ENCODE results near the gene SRSF12. TPM values are rescaled to one million over a fixed set of nuclear protein-coding genes. Genes with fewer than 3 reads are reported as not detected.
A peak's percentile ranks its signal among the peaks of the same experiment; 100 is the strongest.
"Not testable (repeated sequence)": the region's sequence is repeated elsewhere in the genome, so short reads cannot be mapped to it uniquely, and the experiment has no call there.

Gene SRSF12
- total RNA-seq, 2 experiments from 2014 or later, result 0.10 to 0.12 TPM

DNA sequence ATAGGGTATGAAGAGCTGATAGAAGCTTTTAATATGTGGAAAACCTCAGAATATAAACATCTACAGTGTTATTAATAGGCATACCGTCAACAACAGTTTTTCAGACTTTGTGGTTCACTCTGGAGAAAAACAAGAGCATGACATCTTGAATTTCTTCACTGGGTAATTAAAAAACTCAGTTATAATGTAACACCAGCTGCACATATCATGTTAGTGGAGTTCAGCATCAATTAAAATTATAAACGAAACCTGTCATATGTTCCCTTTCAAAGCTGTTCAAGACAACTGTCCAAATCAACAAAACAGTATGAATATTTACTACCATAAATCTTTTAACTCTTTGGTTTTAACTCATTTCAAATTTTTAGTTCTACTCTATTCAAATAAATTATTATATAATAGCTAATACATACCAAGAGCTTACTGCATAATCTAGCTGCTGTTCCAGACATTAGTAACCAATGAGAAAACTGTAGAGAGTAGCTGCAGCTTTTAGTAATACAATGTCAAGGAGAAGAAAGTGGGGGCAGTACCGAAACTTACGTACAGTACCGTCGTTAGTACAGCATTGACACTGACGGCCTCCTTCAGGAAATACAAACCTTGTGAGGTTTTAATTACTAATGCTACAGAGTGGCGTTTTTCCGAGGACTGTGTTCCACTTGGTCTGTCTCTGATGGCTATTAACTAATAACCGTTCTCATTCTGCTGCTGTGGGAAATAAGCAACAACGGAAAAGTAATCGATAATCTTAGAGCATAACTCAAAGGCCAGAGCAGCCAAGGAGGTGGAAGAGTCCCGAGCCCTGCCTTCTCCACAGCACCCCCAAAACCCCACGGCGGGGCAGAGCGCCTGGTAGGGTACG, 27.5 kb upstream of the SRSF12 start:
- Mint-ChIP-seq H3K9me3 (no peaks in the 10 kb centered on the region), H3K4me1 (ENCODE audit: low read depth) (peaks cover 37% of the 10 kb centered on the region), H3K36me3 (peaks cover 14% of the 10 kb centered on the region), H3K4me3 (peak overlapping the region; percentile 85), H3K27me3 (no peaks in the 10 kb centered on the region), H3K27ac (peak overlapping the region; percentile 95)
- intact Hi-C loops (cut with micrococcal nuclease), result loop anchor here (1.0 to 2.0 kb wide), 4 partner anchors 47 to 163 kb away; partner anchors contain the start of gene PNRC1
- ChIA-PET CTCF (interaction anchor here (1.1 to 3.8 kb wide), 7 partner anchors 47 to 227 kb away, joined by 4 to 25 read pairs (median 8); partner anchors contain the start of genes PNRC1 and RNGTT), POLR2A (interaction anchor here (0.6 to 6.0 kb wide), 5 partner anchors 65 to 743 kb away, joined by 3 to 81 read pairs (median 5); partner anchors contain the start of genes PNRC1, RNGTT and UBE2J1)
- peak; percentile 62 for DNase-seq

DNA sequence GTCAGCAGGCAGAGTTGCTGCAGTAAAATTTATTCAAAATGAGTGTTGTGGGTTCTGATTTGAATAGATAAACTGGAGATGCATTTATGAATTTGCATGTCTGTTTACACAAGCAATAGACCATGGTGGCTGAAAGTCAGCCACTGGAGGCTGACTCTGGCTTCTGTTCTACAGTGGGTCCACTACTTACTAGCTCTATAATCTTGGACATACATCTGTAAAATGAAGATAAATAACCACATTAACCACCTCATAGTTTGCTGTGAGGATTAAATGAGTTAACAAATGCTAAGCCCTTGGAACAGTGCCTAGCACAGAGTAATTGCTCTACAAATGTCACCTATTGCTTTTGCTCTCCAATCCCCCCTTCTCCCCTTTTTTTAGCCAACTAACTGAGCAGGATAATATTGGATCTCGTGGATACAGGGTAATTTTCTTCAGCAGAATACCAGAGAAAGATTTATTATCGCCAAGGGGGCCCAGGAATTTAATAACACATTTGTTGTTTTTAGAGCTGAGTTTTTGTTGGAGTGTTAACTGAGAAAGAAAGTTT, 26.6 kb upstream of the SRSF12 start:
- POLR2A ChIA-PET, result interaction anchor here (1.1 to 6.0 kb wide), 4 partner anchors 64 to 181 kb away, joined by 3 to 81 read pairs (median 6); partner anchors contain the start of genes PNRC1 and RNGTT
- peaks cover 37% of the 10 kb centered on the region for H3K4me1 Mint-ChIP-seq (ENCODE audit: low read depth)
- H3K9me3 Mint-ChIP-seq, result no peaks in the 10 kb centered on the region
- no peaks in the 10 kb centered on the region for H3K27me3 Mint-ChIP-seq
- CTCF ChIA-PET, result interaction anchor here (1.8 to 3.8 kb wide), 5 partner anchors 46 to 227 kb away, joined by 8 to 25 read pairs (median 9); partner anchors contain the start of gene PNRC1
- peak; percentile 25 for DNase-seq
- H3K36me3 Mint-ChIP-seq, result peaks cover 10% of the 10 kb centered on the region
- no peak overlapping the region for H3K27ac Mint-ChIP-seq
- intact Hi-C loops (cut with micrococcal nuclease), result loop anchor here (2.0 kb wide), 1 partner anchor 162 kb away; no protein-coding TSS in a partner anchor
- H3K4me3 Mint-ChIP-seq, result no peak overlapping the region

DNA sequence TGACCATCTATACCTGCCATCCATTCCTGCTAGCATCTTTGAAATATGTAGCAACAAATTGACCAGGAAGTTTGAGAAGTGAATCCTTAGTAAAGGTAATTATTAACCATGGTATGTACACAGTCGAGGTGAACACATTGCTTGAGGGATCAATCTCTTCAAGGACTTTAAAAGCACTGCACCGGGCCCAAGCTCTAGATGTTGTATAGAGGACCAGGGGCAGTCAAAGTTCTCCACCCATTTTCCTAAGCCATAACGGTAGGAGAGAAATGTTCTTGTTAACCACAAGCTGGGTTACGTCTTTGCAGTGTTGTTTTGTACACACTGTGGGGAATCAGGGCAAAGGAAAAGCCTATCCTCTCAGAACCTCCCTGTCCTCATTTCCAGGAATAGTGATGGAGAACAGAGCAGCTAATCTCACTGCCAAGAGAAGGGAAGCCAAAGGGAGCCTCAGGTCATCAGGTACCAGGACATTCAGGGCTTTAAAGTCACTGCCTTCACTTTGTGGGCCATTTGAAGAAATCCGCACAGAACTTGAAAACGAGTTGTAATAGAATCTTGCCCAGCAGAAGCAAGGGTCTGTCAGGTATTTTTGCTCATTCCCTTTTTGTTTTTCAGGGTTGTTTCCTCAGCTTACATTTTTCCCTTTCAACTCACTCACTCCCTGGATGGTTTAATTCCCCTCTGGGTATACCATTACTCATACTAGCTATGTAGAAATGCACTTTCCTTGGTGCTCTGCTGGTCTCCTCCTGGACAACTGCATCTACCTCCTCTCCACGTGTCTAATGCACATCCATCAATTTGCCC, 22.7 kb upstream of the SRSF12 start:
- POLR2A ChIA-PET, result no interaction called here
- intact Hi-C loops (cut with micrococcal nuclease), result no loop called here

DNA sequence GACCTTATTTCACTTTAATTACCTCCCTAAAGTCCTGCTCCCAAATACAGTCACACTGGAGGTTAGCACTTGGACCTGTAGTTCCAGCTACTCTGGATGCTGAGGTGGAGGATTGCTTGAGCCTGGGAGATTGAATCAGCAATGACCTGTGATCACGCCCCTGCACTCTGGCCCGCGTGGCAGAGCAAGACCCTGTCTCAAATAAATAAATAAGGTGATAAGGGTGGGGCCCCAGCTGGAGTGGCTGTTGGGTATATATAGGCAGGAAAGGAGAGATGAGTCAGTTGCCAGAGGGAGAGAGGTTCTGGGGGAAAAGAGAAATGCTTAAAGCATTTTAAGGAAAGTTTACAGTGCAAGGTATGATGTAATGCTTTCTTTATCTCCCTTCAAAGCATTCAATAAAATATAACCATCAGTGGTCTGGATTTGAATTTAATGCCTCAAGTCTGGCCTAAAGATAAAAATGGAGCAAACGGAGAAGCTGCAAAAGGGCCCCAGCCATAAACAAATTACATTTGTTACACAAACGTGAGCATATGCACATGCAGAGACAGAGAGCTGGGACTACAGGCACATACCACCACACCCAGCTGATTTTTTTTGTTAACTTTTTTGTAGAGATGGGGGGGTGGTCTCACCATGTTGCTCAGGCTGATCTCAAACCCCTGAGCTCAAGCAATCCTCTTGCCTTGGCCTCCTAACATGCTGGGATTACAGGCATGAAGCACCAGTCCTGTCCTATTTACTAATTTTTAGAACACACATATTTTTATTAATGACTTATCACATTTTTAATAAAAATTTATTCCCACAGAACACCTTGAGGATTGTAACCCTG, 21.9 kb upstream of the SRSF12 start:
- intact Hi-C loops (cut with micrococcal nuclease), result no loop called here

More for the DNA sequence above, 22.7 kb upstream of the SRSF12 start:
- Mint-ChIP-seq H3K9me3 (no peaks in the 10 kb centered on the region), H3K4me1 (ENCODE audit: low read depth) (peaks cover 16% of the 10 kb centered on the region), H3K27ac (no peak overlapping the region), H3K27me3 (no peaks in the 10 kb centered on the region), H3K36me3 (no peaks in the 10 kb centered on the region), H3K4me3 (no peak overlapping the region)
- no peak for DNase-seq
- CTCF ChIA-PET, result no interaction called here

DNA sequence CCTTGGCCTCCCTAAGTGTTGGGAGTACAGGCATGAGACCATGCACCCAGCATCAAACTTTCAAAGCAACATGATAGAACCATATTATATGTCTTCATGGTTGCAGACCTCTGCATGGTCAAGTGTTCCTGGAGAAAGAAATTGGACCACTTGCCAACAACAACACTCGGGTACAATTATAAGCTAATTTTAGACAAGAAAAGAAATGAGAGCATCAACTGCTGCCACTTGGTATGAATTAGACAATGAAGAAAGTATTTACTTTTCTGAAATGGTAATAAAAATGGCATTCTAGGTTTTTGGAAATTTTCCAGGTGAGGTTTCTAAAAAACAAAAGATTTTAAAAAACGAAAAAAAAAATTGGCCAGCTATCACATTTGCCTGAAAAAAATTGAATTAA, 20.3 kb upstream of the SRSF12 start:
- POLR2A ChIA-PET, result no interaction called here
- H3K27ac Mint-ChIP-seq, result no peak overlapping the region
- H3K4me1 Mint-ChIP-seq (ENCODE audit: low read depth), result no peaks in the 10 kb centered on the region
- H3K27me3 Mint-ChIP-seq, result no peaks in the 10 kb centered on the region
- no peak overlapping the region for H3K4me3 Mint-ChIP-seq
- no peaks in the 10 kb centered on the region for H3K9me3 Mint-ChIP-seq
- CTCF ChIA-PET, result no interaction called here
- DNase-seq, result no peak
- H3K36me3 Mint-ChIP-seq, result no peaks in the 10 kb centered on the region
- intact Hi-C loops (cut with micrococcal nuclease), result no loop called here

More for the DNA sequence above, 21.9 kb upstream of the SRSF12 start:
- Mint-ChIP-seq H3K4me3 (no peak overlapping the region), H3K36me3 (no peaks in the 10 kb centered on the region), H3K27ac (no peak overlapping the region), H3K4me1 (ENCODE audit: low read depth) (peaks cover 10% of the 10 kb centered on the region), H3K27me3 (no peaks in the 10 kb centered on the region), H3K9me3 (no peaks in the 10 kb centered on the region)
- ChIA-PET POLR2A (no interaction called here), CTCF (no interaction called here)
- DNase-seq, result no peak

- Mint-ChIP-seq H3K27ac (no peak overlapping the region), H3K4me3 (no peak overlapping the region), H3K4me1 (ENCODE audit: low read depth) (no peaks in the 10 kb centered on the region), H3K27me3 (no peaks in the 10 kb centered on the region), H3K36me3 (no peaks in the 10 kb centered on the region), H3K9me3 (no peaks in the 10 kb centered on the region)
- no peak for DNase-seq
- ChIA-PET CTCF (no interaction called here), POLR2A (no interaction called here)
- intact Hi-C loops (cut with micrococcal nuclease), result no loop called here
Observed at GRCh38 chr6:89134723-89135122, 16.9 kb upstream of the SRSF12 start.

DNA sequence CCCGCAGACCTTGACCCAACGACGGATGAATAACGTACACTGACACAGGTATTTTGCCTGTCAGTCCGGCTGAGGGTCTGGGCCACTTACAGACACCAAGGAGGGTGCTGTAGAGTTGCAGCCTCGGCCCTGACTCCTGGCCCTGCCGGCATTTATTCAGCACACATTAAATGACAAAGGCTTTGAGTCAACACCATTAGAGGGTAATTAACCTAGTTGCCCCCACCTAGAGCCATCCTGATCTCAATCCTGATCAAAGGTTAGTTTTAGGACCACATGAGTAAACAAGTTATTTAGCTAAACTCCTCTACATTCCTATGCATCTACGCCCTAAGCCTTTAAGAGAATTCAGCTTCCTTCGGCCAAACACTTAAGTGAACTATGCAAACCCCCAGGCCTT, 16.1 kb upstream of the SRSF12 start:
- H3K27me3 Mint-ChIP-seq, result no peaks in the 10 kb centered on the region
- POLR2A ChIA-PET, result no interaction called here
- H3K9me3 Mint-ChIP-seq, result no peaks in the 10 kb centered on the region
- H3K4me1 Mint-ChIP-seq (ENCODE audit: low read depth), result no peaks in the 10 kb centered on the region
- CTCF ChIA-PET, result no interaction called here
- no peak overlapping the region for H3K4me3 Mint-ChIP-seq
- intact Hi-C loops (cut with micrococcal nuclease), result no loop called here
- no peak overlapping the region for H3K27ac Mint-ChIP-seq
- H3K36me3 Mint-ChIP-seq, result no peaks in the 10 kb centered on the region
- no peak for DNase-seq

GRCh38 chr6:89132057-89132456, 14.2 kb upstream of the SRSF12 start:
- no peak for DNase-seq
- no peaks in the 10 kb centered on the region for H3K4me1 Mint-ChIP-seq (ENCODE audit: low read depth)
- intact Hi-C loops (cut with micrococcal nuclease), result no loop called here
- peaks cover 8% of the 10 kb centered on the region for H3K9me3 Mint-ChIP-seq
- no peaks in the 10 kb centered on the region for H3K27me3 Mint-ChIP-seq
- no peak overlapping the region for H3K4me3 Mint-ChIP-seq
- no peak overlapping the region for H3K27ac Mint-ChIP-seq
- POLR2A ChIA-PET, result no interaction called here
- H3K36me3 Mint-ChIP-seq, result peaks cover 2% of the 10 kb centered on the region
- CTCF ChIA-PET, result no interaction called here

- Mint-ChIP-seq H3K4me3 (no peak overlapping the region), H3K4me1 (ENCODE audit: low read depth) (no peaks in the 10 kb centered on the region), H3K36me3 (peaks cover 2% of the 10 kb centered on the region), H3K27ac (no peak overlapping the region), H3K9me3 (peaks cover 8% of the 10 kb centered on the region), H3K27me3 (no peaks in the 10 kb centered on the region)
- DNase-seq, result no peak
- ChIA-PET POLR2A (no interaction called here), CTCF (no interaction called here)
- intact Hi-C loops (cut with micrococcal nuclease), result no loop called here
Observed at GRCh38 chr6:89131599-89131998, 13.7 kb upstream of the SRSF12 start.

DNA sequence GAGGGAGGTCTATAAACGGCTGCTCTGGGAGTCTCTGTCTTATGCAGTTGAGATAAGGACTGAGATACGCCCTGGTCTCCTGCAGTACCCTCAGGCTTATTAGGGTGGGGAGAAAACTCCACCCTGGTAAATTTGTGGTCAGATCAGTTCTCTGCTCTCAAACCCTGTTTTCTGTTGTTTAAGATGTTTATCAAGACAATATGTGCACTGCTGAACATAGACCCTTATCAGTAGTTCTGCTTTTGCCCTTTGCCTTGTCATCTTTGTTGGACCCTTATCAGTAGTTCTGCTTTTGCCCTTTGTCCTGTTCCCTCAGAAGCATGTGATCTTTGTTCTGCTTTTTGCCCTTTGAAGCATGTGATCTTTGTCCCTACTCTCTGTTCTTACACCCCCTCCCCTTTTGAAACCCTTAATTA, 10.4 kb upstream of the SRSF12 start:
- H3K4me1 Mint-ChIP-seq (ENCODE audit: low read depth); H3K27me3 Mint-ChIP-seq; H3K9me3 Mint-ChIP-seq; POLR2A ChIA-PET; H3K27ac Mint-ChIP-seq; H3K36me3 Mint-ChIP-seq; DNase-seq; H3K4me3 Mint-ChIP-seq; intact Hi-C loops (cut with micrococcal nuclease): not testable (repeated sequence)
- CTCF ChIA-PET, result interaction anchor here (0.6 kb wide), 1 partner anchor 113 kb away, joined by 3 read pairs; no protein-coding TSS in a partner anchor

DNA sequence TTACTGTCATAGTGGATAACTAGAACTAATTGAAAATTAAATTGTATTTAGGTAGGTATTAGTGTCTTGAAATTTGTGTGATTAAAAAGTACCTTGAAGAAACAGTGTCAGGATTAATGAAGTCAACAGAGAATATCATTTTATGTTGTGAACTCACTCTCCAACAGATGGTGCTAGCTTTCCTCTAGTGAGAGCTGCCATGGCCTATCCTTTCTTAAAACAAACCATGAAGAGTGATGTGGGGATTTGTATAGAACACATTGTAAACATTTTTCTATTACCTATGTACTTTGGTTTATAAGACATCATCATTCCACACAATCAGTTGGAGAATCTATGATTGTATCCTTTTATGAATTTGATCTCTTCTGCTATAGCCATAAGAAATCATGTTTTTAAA, 4.8 kb upstream of the SRSF12 start:
- DNase-seq, result no peak
- H3K27me3 Mint-ChIP-seq, result peaks cover 2% of the 10 kb centered on the region
- H3K4me3 Mint-ChIP-seq, result no peak overlapping the region
- intact Hi-C loops (cut with micrococcal nuclease), result loop anchor here (1.0 to 5.0 kb wide), 2 partner anchors 120 to 140 kb away; no protein-coding TSS in a partner anchor
- ChIA-PET CTCF (interaction anchor here (0.9 to 1.1 kb wide), 4 partner anchors 139 to 516 kb away, joined by 3 to 4 read pairs (median 3); partner anchors contain the start of gene LYRM2), POLR2A (no interaction called here)
- H3K36me3 Mint-ChIP-seq, result no peaks in the 10 kb centered on the region
- no peaks in the 10 kb centered on the region for H3K4me1 Mint-ChIP-seq (ENCODE audit: low read depth)
- no peak overlapping the region for H3K27ac Mint-ChIP-seq
- no peaks in the 10 kb centered on the region for H3K9me3 Mint-ChIP-seq
